C4-2B (cell line): ENCODE results near the gene PRKAG2.

Experiments used
- ZFX ChIP-seq: fragments of 450-650 bp; IDR thresholded peaks from 2 replicates; pipeline ENCODE4 v1.6.1; 2017
- TF ChIP-seq, protein P1 (sequence below): fragments of 450-650 bp; conservative IDR thresholded peaks from 2 replicates; pipeline ENCODE4 v1.5.1; 2017; ENCODE audit warnings: mild to moderate bottlenecking

GRCh38 chr7:151836191-151836926 is 40.6 kb downstream of the PRKAG2 start:
- TF ChIP-seq, protein P1, sequence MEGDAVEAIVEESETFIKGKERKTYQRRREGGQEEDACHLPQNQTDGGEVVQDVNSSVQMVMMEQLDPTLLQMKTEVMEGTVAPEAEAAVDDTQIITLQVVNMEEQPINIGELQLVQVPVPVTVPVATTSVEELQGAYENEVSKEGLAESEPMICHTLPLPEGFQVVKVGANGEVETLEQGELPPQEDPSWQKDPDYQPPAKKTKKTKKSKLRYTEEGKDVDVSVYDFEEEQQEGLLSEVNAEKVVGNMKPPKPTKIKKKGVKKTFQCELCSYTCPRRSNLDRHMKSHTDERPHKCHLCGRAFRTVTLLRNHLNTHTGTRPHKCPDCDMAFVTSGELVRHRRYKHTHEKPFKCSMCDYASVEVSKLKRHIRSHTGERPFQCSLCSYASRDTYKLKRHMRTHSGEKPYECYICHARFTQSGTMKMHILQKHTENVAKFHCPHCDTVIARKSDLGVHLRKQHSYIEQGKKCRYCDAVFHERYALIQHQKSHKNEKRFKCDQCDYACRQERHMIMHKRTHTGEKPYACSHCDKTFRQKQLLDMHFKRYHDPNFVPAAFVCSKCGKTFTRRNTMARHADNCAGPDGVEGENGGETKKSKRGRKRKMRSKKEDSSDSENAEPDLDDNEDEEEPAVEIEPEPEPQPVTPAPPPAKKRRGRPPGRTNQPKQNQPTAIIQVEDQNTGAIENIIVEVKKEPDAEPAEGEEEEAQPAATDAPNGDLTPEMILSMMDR: no peak
- no peak for TF ChIP-seq ZFX
